ENCODE measurements around the gene FAM210A. TPM values are rescaled to one million over a fixed set of nuclear protein-coding genes. Genes with fewer than 3 reads are reported as not detected.

Gene FAM210A
- total RNA-seq, 6 donors from 2014 or later = 2.1 to 12.9 (median 10.6) TPM

DNA sequence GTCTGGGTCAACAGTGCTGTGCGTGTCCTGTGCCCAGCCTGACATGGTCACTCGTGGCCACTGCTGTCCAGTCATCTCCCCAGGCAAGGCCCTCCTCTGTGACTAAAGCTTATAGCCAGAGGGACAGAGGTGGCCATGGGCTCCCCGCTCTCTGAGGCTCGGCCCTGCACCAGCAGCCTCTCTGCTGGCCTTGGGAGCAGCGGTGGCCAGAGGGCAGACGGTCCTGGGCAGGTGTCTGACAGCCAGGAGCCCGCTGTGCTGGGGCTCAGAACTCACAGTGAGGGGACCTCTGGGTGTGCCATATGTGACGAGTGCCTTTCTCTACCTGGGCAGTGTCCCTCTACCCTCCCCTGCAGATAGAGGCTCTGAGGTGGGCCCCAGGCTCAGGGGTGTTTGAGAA lies 98.7 kb downstream of the FAM210A start:
- H3K36me3 ChIP-seq = no peaks in the 10 kb centered on the region
- no peak overlapping the region for H3K27ac ChIP-seq
- H3K4me3 ChIP-seq = no peak overlapping the region
- peaks cover 0 to 4% (median 1%) of the 10 kb centered on the region in 4 donors for H3K4me1 ChIP-seq
- no peak for TF ChIP-seq EP300 (IDR thresholded peaks at IDR 0.05)
- TF ChIP-seq POLR2A (IDR thresholded peaks at IDR 0.05) = no peak
- TF ChIP-seq POLR2AphosphoS5 (IDR thresholded peaks at IDR 0.05) = no peak
- TF ChIP-seq, protein P1, sequence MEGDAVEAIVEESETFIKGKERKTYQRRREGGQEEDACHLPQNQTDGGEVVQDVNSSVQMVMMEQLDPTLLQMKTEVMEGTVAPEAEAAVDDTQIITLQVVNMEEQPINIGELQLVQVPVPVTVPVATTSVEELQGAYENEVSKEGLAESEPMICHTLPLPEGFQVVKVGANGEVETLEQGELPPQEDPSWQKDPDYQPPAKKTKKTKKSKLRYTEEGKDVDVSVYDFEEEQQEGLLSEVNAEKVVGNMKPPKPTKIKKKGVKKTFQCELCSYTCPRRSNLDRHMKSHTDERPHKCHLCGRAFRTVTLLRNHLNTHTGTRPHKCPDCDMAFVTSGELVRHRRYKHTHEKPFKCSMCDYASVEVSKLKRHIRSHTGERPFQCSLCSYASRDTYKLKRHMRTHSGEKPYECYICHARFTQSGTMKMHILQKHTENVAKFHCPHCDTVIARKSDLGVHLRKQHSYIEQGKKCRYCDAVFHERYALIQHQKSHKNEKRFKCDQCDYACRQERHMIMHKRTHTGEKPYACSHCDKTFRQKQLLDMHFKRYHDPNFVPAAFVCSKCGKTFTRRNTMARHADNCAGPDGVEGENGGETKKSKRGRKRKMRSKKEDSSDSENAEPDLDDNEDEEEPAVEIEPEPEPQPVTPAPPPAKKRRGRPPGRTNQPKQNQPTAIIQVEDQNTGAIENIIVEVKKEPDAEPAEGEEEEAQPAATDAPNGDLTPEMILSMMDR (IDR thresholded peaks at IDR 0.05) = no peak
- DNase-seq (no peak), ATAC-seq (ENCODE audit: low FRiP score in 2 of 2) (no peak)
- no peaks in the 10 kb centered on the region for H3K9me3 ChIP-seq
- WGBS, 2 donors = 88 to 93% methylated on average over 5 to 7 of the region's 8 CpGs
- H3K27me3 ChIP-seq = no peaks in the 10 kb centered on the region

DNA sequence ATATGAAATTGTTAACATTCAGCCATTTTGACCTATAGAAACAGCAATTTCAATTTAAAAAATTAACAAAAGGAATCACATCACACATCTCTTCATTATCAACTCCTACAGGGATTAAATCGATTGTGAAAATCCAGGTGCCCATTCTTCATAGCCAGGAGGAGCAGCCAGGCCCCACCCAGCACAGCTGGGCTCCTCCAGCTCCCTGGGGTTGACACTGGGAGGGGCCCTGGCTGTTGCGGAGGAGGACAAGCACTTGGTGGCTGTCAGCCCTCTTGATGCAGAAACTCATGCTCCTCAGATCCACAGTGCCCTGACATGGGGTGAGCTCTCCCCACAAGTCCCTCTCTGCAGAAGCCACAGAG lies 99.8 kb downstream of the FAM210A start:
- no peak overlapping the region for H3K4me3 ChIP-seq
- ATAC-seq (ENCODE audit: low FRiP score in 2 of 2) (no peak), DNase-seq (no peak)
- no peaks in the 10 kb centered on the region for H3K36me3 ChIP-seq
- WGBS, 2 donors = 75 to 96% methylated on average over 2 of the region's 2 CpGs
- peaks cover 0 to 4% (median 1%) of the 10 kb centered on the region in 4 donors for H3K4me1 ChIP-seq
- H3K9me3 ChIP-seq = no peaks in the 10 kb centered on the region
- TF ChIP-seq, protein P1 (IDR thresholded peaks at IDR 0.05) = no peak
- TF ChIP-seq POLR2A (IDR thresholded peaks at IDR 0.05) = no peak
- no peak for TF ChIP-seq EP300 (IDR thresholded peaks at IDR 0.05)
- no peak for TF ChIP-seq POLR2AphosphoS5 (IDR thresholded peaks at IDR 0.05)
- H3K27ac ChIP-seq = no peak overlapping the region
- no peaks in the 10 kb centered on the region for H3K27me3 ChIP-seq

DNA sequence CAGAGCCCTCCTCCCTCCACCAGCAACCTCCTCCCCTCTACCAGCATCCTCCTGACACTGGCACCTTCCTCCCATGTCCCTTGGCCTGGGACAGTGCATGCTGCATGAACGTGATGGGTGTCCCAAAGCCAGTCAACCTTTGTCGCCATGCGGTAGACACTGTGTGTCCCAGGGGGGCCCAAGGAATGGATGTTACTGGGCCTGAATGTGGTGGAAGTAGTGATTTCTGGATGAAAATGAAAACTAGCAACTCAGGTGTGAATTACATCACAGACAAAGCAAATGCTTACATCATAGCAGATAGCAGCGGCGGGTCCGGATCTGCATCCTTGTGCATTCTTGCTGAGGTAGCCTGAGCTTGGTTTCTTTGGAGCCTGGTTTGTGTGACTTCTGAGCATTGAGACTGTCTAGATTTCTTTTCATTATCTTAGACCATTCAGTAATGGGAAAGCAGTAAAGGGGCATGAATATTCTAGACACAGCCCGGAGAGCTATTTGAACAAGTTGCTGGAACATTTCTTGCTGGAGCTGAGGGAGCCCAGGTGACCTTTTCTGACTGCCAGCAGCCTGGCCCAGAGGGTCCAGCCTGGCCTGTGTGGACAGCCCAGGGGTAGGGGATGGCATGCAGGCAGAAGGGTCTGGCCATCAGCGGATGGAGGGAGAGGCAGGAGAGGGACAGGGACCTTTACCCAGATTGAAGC lies 100.4 kb downstream of the FAM210A start:
- 89 to 95% methylated on average over 8 of the region's 8 CpGs for WGBS, 2 donors
- Histone ChIP-seq H3K27ac (no peak overlapping the region), H3K27me3 (no peaks in the 10 kb centered on the region), H3K36me3 (no peaks in the 10 kb centered on the region), H3K9me3 (no peaks in the 10 kb centered on the region), H3K4me3 (no peak overlapping the region), H3K4me1 (peaks cover 0 to 4% (median 1%) of the 10 kb centered on the region in 4 donors)
- no peak for ATAC-seq (ENCODE audit: low FRiP score in 2 of 2)
- DNase-seq = no peak
- TF ChIP-seq EP300 (IDR thresholded peaks at IDR 0.05) (no peak), POLR2AphosphoS5 (IDR thresholded peaks at IDR 0.05) (no peak), POLR2A (IDR thresholded peaks at IDR 0.05) (no peak)
- TF ChIP-seq, protein P1 (IDR thresholded peaks at IDR 0.05) = no peak

DNA sequence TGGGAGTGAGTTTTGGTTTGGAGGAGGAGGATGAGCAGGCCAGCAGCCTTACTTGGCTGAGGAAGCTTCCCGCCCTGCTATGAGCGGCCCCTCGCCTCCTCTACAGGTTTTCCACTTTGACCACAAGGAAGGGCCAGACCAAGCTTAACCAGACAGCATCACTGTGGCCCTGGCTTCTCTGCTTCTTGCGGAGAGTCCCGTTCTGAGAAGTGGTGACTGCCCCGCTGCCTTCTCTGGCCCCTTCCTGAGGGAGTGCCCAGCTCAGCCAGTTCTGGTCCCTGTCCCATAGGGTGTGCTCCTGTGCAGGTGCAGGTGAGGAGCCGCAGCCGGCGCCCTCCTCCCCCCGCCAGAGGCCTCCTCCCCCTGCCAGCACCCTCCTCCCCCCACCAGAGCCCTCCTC lies 101.0 kb downstream of the FAM210A start:
- whole genome bisulfite sequencing, 2 donors = 81 to 93% methylated on average over 6 to 8 of the region's 10 CpGs
- no peak overlapping the region for H3K4me3 ChIP-seq
- no peaks in the 10 kb centered on the region for H3K36me3 ChIP-seq
- H3K27me3 ChIP-seq = no peaks in the 10 kb centered on the region
- no peak overlapping the region for H3K27ac ChIP-seq
- TF ChIP-seq EP300 (IDR thresholded peaks at IDR 0.05) (no peak), POLR2AphosphoS5 (IDR thresholded peaks at IDR 0.05) (no peak), POLR2A (IDR thresholded peaks at IDR 0.05) (no peak)
- TF ChIP-seq, protein P1 (IDR thresholded peaks at IDR 0.05) = no peak
- peaks cover 0 to 4% (median 1%) of the 10 kb centered on the region in 4 donors for H3K4me1 ChIP-seq
- no peak for DNase-seq
- no peaks in the 10 kb centered on the region for H3K9me3 ChIP-seq
- no peak for ATAC-seq (ENCODE audit: low FRiP score in 2 of 2)

Measured in upper lobe of left lung (tissue), 6 donors.